ENCODE data around the gene GOLGA8J. TPM values are rescaled to one million over a fixed set of nuclear protein-coding genes. Genes with fewer than 3 reads are reported as not detected.
"Not testable (repeated sequence)": the region's sequence is repeated elsewhere in the genome, so short reads cannot be mapped to it uniquely, and the experiment has no call there.

Gene GOLGA8J
- total RNA-seq, 1 experiment from 2014 or later = not detected

GRCh38 chr15:30072630-30073029, 10.1 kb upstream of the GOLGA8J start:
- no peak for DNase-seq (ENCODE audit: low spot score)

GRCh38 chr15:30073915-30074314, 8.8 kb upstream of the GOLGA8J start:
- no peak for DNase-seq (ENCODE audit: low spot score)

- not testable (repeated sequence) for DNase-seq (ENCODE audit: low spot score)
Measured at GRCh38 chr15:30080816-30081215, 1.9 kb upstream of the GOLGA8J start.

- not testable (repeated sequence) for DNase-seq (ENCODE audit: low spot score)
Measured at GRCh38 chr15:30097827-30098226, 15.1 kb downstream of the GOLGA8J start.

GRCh38 chr15:30102890-30103289, 20.1 kb downstream of the GOLGA8J start:
- DNase-seq (ENCODE audit: low spot score) = not testable (repeated sequence)

GRCh38 chr15:30103941-30104507, 21.3 kb downstream of the GOLGA8J start:
- DNase-seq (ENCODE audit: low spot score) = not testable (repeated sequence)

GRCh38 chr15:30110591-30110990, 27.8 kb downstream of the GOLGA8J start:
- DNase-seq (ENCODE audit: low spot score) = not testable (repeated sequence)

GRCh38 chr15:30130066-30130465, 47.3 kb downstream of the GOLGA8J start:
- DNase-seq (ENCODE audit: low spot score) = not testable (repeated sequence)

- DNase-seq (ENCODE audit: low spot score) = not testable (repeated sequence)
Measured at GRCh38 chr15:30134751-30135150, 52.0 kb downstream of the GOLGA8J start, which contains the start of gene GOLGA8T. TSS of gene GOLGA8T (plus strand) at chr15:30135051. CDS start at chr15:30135149, 98 bp downstream.

Small RNAs within 50 kb of the gene (small RNA-seq; reads per million reads assigned to genes)
- gene RF00096 (not detected), gene RN7SL673P (not detected)

Other genes starting within 250 kb of the GOLGA8J start
- not detected in 2 replicates for gene GOLGA8T, start 52.1 kb downstream of the GOLGA8J start, total RNA-seq (2014; rRNA removed; shearing (Covaris generic))